Stimulated activated naive CD8-positive, alpha-beta T cell treated with anti-CD3 and anti-CD28 coated beads, Interleukin-15, Interleukin-2, amounts not matched to agents 100 ng/mL and 50 ng/mL, for 24 hours (primary cell): Measurements from ENCODE around the gene TFEB.

Source experiments
- H3K27ac Mint-ChIP-seq: one replicate; pipeline ENCODE4 v1.8.0; 2021; ENCODE audit warnings: mild to moderate bottlenecking, mixed read lengths
- H3K27me3 Mint-ChIP-seq: one replicate; pipeline ENCODE4 v1.8.0; 2021; ENCODE audit warnings: mixed read lengths
- H3K36me3 Mint-ChIP-seq: one replicate; pipeline ENCODE4 v1.8.0; 2021; ENCODE audit warnings: low read depth, mixed read lengths
- H3K4me1 Mint-ChIP-seq: one replicate; pipeline ENCODE4 v1.8.0; 2021; ENCODE audit warnings: low read depth, mixed read lengths
- H3K4me3 Mint-ChIP-seq: one replicate; pipeline ENCODE4 v1.8.0; 2021; ENCODE audit warnings: mild to moderate bottlenecking, mixed read lengths
- H3K9me3 Mint-ChIP-seq: one replicate; pipeline ENCODE4 v1.8.0; 2021; ENCODE audit warnings: mixed read lengths

Gene TFEB

GRCh38 chr6:41638002-41638934 lies 97.1 kb downstream of the TFEB start, which contains the start of gene MDFI:
TSS of gene MDFI (plus strand) at chr6:41638468. CDS start at chr6:41638750, 282 bp downstream.
- H3K4me1 Mint-ChIP-seq, result peaks cover 5% of the 10 kb centered on the region
- H3K27me3 Mint-ChIP-seq, result peaks cover 51% of the 10 kb centered on the region
- H3K9me3 Mint-ChIP-seq, result no peaks in the 10 kb centered on the region
- no peak within 1 kb of the TSS for H3K27ac Mint-ChIP-seq
- no peaks in the 10 kb centered on the region for H3K36me3 Mint-ChIP-seq
- peak within 1 kb of the TSS; percentile 71 for H3K4me3 Mint-ChIP-seq

- H3K27ac Mint-ChIP-seq, result no peak overlapping the region
- H3K4me3 Mint-ChIP-seq, result peak overlapping the region; percentile 71
- no peaks in the 10 kb centered on the region for H3K9me3 Mint-ChIP-seq
- H3K4me1 Mint-ChIP-seq, result peaks cover 5% of the 10 kb centered on the region
- no peaks in the 10 kb centered on the region for H3K36me3 Mint-ChIP-seq
- H3K27me3 Mint-ChIP-seq, result peaks cover 48% of the 10 kb centered on the region
Measured at GRCh38 chr6:41637194-41638001, 98.0 kb downstream of the TFEB start.

- H3K27me3 Mint-ChIP-seq, result peaks cover 44% of the 10 kb centered on the region
- H3K27ac Mint-ChIP-seq, result no peak overlapping the region
- H3K9me3 Mint-ChIP-seq, result no peaks in the 10 kb centered on the region
- peaks cover 5% of the 10 kb centered on the region for H3K4me1 Mint-ChIP-seq
- no peak overlapping the region for H3K4me3 Mint-ChIP-seq
- H3K36me3 Mint-ChIP-seq, result no peaks in the 10 kb centered on the region
Measured at GRCh38 chr6:41636833-41637193, 98.6 kb downstream of the TFEB start.

GRCh38 chr6:41635365-41635764 lies 100.0 kb downstream of the TFEB start:
- no peaks in the 10 kb centered on the region for H3K9me3 Mint-ChIP-seq
- peaks cover 41% of the 10 kb centered on the region for H3K27me3 Mint-ChIP-seq

GRCh38 chr6:41634657-41635056 lies 100.8 kb downstream of the TFEB start:
- Mint-ChIP-seq H3K4me3 (no peak overlapping the region), H3K4me1 (peaks cover 5% of the 10 kb centered on the region), H3K36me3 (no peaks in the 10 kb centered on the region), H3K27me3 (peaks cover 38% of the 10 kb centered on the region), H3K27ac (no peak overlapping the region), H3K9me3 (no peaks in the 10 kb centered on the region)

More at GRCh38 chr6:41635365-41635764, 100.0 kb downstream of the TFEB start:
- Mint-ChIP-seq H3K4me3 (no peak overlapping the region), H3K4me1 (peaks cover 5% of the 10 kb centered on the region), H3K36me3 (no peaks in the 10 kb centered on the region), H3K27ac (no peak overlapping the region)
